GM12873 (cell line): ENCODE data around the gene TRIM50.

Experiments
- CTCF ChIP-seq: IDR thresholded peaks from 2 replicates; pipeline ENCODE4 v1.5.1; 2012; ENCODE audit warnings: low read depth, mild to moderate bottlenecking, moderate library complexity, low read length, control low read depth; ENCODE audit not compliant: insufficient read depth; ENCODE audit errors: missing control alignments

TRIM50 gene

GRCh38 chr7:73354821-73355220, 26.9 kb upstream of the TRIM50 start:
- TF ChIP-seq CTCF, result no peak

GRCh38 chr7:73354196-73354595, 26.3 kb upstream of the TRIM50 start:
- no peak for TF ChIP-seq CTCF

GRCh38 chr7:73353243-73353642, 25.4 kb upstream of the TRIM50 start:
- TF ChIP-seq CTCF, result no peak

- TF ChIP-seq CTCF, result no peak
Measured at GRCh38 chr7:73352784-73353183, 24.9 kb upstream of the TRIM50 start.

GRCh38 chr7:73351447-73352167, 23.7 kb upstream of the TRIM50 start:
- TF ChIP-seq CTCF, result no peak

- no peak for TF ChIP-seq CTCF
Measured at GRCh38 chr7:73350306-73351068, 22.6 kb upstream of the TRIM50 start.

GRCh38 chr7:73349763-73350162, 21.9 kb upstream of the TRIM50 start:
- TF ChIP-seq CTCF, result no peak
